Progenitor cell of endocrine pancreas (in vitro differentiated cells): ENCODE measurements around the gene CD96. TPM values are rescaled to one million over a fixed set of nuclear protein-coding genes. Genes with fewer than 3 reads are reported as not detected.

Experiments
- DNase-seq: peaks from one replicate; pipeline ENCODE4 v3.0.0; 2021; ENCODE audit warnings: low spot score; ENCODE audit not compliant: unreplicated experiment
- H3K27ac Mint-ChIP-seq: 2 replicates; pipeline ENCODE4 v1.8.0; 2021; ENCODE audit warnings: mild to moderate bottlenecking, moderate library complexity, mixed read lengths
- H3K27me3 Mint-ChIP-seq: 2 replicates; pipeline ENCODE4 v1.8.0; 2021; ENCODE audit warnings: mixed read lengths
- H3K36me3 Mint-ChIP-seq: 2 replicates; pipeline ENCODE4 v1.8.0; 2022; ENCODE audit warnings: mixed read lengths; ENCODE audit not compliant: insufficient read depth
- H3K4me1 Mint-ChIP-seq: 2 replicates; pipeline ENCODE4 v1.8.0; 2021; ENCODE audit warnings: low read depth, mixed read lengths
- H3K4me3 Mint-ChIP-seq: 2 replicates; pipeline ENCODE4 v1.8.0; 2021; ENCODE audit warnings: low read depth, mild to moderate bottlenecking, moderate library complexity, mixed read lengths
- H3K9me3 Mint-ChIP-seq: 2 replicates; pipeline ENCODE4 v1.8.0; 2021; ENCODE audit warnings: low read depth, mixed read lengths
- CTCF ChIP-seq: fragments of 200-600 bp; sonication (generic); IDR thresholded peaks from one replicate; pipeline ENCODE4 v1.5.0; 2021; ENCODE audit warnings: antibody characterized with exemption, mild to moderate bottlenecking; ENCODE audit not compliant: unreplicated experiment
- total RNA-seq: library from RNA; stranded (reverse); gene quantifications from 2 replicates; pipeline ENCODE4 v1.2.1, GENCODE V29; 2021

The CD96 gene
- total RNA-seq, 1 donor from 2014 or later: not detected

- Mint-ChIP-seq H3K9me3 (peaks cover 4% of the 10 kb centered on the region), H3K4me3 (no peak overlapping the region), H3K36me3 (peaks cover 2% of the 10 kb centered on the region), H3K4me1 (peaks cover 11% of the 10 kb centered on the region), H3K27me3 (no peaks in the 10 kb centered on the region), H3K27ac (no peak overlapping the region)
- DNase-seq: no peak
- no peak for TF ChIP-seq CTCF
These were observed 7.3 kb upstream of the CD96 start for GRCh38 chr3:111534701-111535100.

- no peak for DNase-seq
- H3K9me3 Mint-ChIP-seq: no peaks in the 10 kb centered on the region
- H3K4me1 Mint-ChIP-seq: peaks cover 12% of the 10 kb centered on the region
- no peak overlapping the region for H3K4me3 Mint-ChIP-seq
- no peak for TF ChIP-seq CTCF
- no peak overlapping the region for H3K27ac Mint-ChIP-seq
- H3K27me3 Mint-ChIP-seq: no peaks in the 10 kb centered on the region
- H3K36me3 Mint-ChIP-seq: no peaks in the 10 kb centered on the region
These were observed 3.9 kb upstream of the CD96 start for GRCh38 chr3:111538111-111538510.

- no peak overlapping the region for H3K4me3 Mint-ChIP-seq
- no peak for DNase-seq
- no peaks in the 10 kb centered on the region for H3K36me3 Mint-ChIP-seq
- H3K27ac Mint-ChIP-seq: no peak overlapping the region
- no peaks in the 10 kb centered on the region for H3K9me3 Mint-ChIP-seq
- no peak for TF ChIP-seq CTCF
- H3K4me1 Mint-ChIP-seq: peaks cover 12% of the 10 kb centered on the region
- H3K27me3 Mint-ChIP-seq: no peaks in the 10 kb centered on the region
These were observed 3.3 kb upstream of the CD96 start for GRCh38 chr3:111538681-111539083.

DNA sequence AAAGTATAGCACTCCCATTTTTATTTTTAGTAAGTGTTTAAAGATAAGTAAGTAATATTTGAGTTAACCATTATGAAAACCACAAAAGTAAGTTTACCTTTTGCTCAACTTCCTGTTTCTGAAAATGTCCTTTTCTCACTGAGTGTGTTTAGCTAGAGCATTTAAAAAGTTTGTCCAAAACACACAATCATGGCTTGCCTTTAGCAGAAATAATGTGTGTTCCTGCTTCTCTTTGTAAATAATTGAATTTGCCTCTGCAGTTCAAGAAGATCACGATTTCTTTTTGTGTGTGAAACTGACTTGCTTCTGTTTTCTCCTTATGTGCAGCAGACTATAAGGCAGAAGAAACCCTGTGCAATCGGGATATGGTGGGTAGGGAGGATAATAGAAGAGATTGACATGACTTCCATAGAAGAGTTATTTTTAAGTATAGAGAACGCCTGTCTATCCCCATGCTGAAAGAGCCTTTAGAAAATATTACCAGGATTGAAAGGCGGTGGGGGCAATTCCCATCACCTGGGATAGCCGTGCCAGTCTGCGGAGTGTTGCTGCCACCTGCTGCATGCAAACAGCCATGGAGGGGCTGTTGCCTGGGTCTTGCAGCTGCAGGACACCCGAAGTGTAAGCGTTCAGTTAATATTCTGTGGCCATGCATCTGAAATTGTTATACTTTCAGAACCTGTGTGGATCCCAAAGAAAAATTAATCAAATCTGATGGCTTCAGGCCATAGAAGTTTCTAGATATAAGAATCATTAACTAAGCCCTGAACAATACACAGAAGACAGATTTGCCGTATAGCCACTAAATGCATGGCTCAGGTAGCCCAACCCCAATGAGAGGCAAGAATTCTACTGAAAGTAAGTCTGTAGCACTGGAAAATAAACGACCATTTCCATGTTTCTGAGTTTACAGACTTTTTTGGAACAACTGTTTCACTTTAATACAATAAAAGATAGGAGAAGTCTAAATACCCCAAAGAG is 2.4 kb upstream of the CD96 start:
- peak; percentile 60 for DNase-seq
- peak; percentile 92 for TF ChIP-seq CTCF
- Mint-ChIP-seq H3K9me3 (no peaks in the 10 kb centered on the region), H3K36me3 (no peaks in the 10 kb centered on the region), H3K27ac (no peak overlapping the region), H3K4me3 (peak overlapping the region; percentile 6), H3K4me1 (peaks cover 12% of the 10 kb centered on the region), H3K27me3 (no peaks in the 10 kb centered on the region)

DNA sequence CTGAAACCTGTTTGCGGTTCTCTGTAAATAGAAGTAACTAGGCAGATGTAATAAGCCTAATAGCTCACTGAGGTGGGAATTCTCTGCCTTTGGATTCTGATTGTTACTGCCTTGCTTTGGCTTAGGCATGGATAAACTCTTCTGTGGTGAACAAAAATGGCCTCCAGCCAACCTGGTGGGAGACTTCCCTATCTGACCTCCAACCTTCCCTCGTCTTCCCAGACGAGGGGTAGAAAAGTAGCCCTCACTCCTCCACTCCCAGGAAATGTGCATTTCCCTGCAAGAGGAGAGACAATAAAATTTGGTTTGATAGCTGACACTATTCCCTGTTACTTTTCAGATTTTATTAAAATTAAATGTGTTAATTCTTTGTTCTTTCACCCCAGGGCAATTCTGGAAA is 606 bp upstream of the CD96 start:
- H3K4me3 Mint-ChIP-seq: no peak overlapping the region
- DNase-seq: no peak
- H3K4me1 Mint-ChIP-seq: peaks cover 12% of the 10 kb centered on the region
- no peak overlapping the region for H3K27ac Mint-ChIP-seq
- no peaks in the 10 kb centered on the region for H3K9me3 Mint-ChIP-seq
- TF ChIP-seq CTCF: no peak
- H3K27me3 Mint-ChIP-seq: no peaks in the 10 kb centered on the region
- no peaks in the 10 kb centered on the region for H3K36me3 Mint-ChIP-seq
